HG02610 (cell line): Measurements from ENCODE around the gene SYNPO.
A peak's percentile ranks its signal among the peaks of the same experiment; 100 is the strongest.

ENCODE experiments used
- ATAC-seq: cut with Tn5 transposase; IDR thresholded peaks from one replicate; pipeline ENCODE4 v1.9.1; 2021; ENCODE audit warnings: mild to moderate bottlenecking, moderate library complexity; ENCODE audit not compliant: unreplicated experiment

SYNPO gene

GRCh38 chr5:150676578-150676977, 36.1 kb downstream of the SYNPO start:
- ATAC-seq: no peak

DNA sequence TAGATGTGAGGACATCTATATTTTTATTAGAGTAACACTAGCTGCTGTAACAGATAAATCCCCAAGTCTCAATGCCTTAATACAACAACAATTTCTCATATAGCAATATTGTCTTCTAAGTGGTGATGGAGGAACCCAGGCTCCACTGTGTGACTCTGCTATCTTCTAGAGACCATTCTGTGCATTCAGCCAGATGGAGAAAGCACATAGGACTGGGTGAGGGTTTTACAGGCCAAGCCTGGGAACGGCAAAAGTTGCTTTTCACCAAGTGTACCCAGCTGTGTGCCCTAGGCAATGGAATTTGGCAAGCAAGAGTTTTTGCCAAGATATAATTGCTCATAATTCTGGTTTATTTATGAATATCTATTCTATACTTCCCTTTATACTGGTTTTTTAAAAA, 48.7 kb downstream of the SYNPO start:
- no peak for ATAC-seq

DNA sequence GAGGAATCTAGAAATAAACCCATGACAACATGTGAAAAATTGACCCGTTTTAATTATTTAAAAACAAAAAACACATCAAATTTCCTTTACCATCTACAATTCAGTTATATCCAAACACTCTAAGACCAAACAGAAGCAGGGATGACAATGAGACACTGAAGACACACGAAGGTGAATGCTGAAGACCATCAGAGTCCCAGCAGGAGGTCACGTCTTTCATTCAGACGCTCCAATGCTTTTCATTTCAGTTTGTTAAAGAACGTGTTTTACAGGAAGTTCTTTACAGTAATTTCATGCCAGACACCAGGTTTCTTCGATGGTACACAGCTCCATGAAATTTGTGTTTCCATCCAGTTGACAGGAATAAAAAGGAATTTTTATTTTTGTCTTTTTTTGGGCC, 50.3 kb downstream of the SYNPO start:
- no peak for ATAC-seq

GRCh38 chr5:150692276-150692675, 51.8 kb downstream of the SYNPO start:
- ATAC-seq: no peak

- ATAC-seq: no peak
These were observed 54.2 kb downstream of the SYNPO start for GRCh38 chr5:150694612-150695011.

DNA sequence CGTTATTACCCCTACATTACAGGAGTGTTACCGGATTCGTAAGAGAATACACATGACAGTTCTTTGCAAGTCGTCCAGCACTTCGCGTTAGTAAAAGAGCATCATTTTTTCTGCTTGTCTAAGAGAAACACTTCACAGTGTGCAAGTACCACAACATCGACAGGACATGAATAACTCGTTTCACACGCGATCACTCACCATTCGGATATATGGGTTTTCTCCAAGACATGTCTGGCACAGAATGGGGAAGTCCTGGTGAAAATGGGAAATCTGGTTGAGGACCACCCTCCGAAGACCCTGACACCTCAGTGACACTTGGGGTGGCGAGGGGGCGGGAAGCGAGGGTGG, 59.8 kb downstream of the SYNPO start:
- ATAC-seq: no peak

DNA sequence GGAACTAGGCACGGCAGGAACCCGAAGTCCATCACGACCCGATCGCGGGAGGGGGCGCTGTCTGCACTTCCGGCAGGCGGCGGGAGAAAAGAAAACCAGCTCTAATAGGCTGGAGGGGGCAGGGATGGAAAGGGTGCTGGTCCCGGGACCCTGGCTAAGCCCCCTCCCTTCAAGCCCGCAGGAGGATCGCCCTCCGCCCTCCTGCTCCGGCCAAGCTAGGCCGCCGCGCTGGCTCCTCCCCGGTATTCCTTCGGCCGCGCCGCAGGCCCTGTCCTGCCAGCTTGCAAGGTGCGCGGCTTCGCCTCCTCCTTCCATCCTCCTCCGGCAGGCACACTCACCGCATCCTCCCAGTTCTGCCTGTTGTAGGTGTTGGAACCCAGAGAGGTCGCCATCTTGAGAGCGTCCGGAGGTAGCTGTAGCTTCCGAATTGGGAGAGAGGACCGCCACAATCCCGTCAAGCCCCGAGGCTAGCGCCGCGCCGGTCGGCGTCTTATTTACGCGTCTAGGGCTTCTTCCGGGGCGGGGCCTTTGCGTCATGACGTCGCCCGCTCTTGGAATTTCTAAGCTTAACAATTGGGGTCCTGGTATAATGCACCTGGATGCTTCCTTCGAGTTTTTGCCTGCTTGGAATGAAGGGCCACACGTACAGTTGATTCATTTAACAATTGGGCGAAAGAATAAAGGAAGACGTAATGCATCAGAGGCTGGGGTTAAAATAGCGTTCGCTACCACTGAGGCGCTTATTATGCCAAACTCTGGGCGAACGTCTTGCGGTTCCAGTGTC, 60.3 kb downstream of the SYNPO start, which contains the start of gene RBM22:
Gene RBM22, minus strand, starts transcription at position 469 of the 784 bp plus-strand sequence. Its CDS starts 77 bp downstream, at position 392.
- peak; percentile 97 for ATAC-seq

- ATAC-seq: no peak
These were observed 63.3 kb downstream of the SYNPO start for GRCh38 chr5:150703762-150704161.

GRCh38 chr5:150706776-150707390, 66.4 kb downstream of the SYNPO start:
- ATAC-seq: no peak
